ENCODE results near the gene BCLAF1.

DNA sequence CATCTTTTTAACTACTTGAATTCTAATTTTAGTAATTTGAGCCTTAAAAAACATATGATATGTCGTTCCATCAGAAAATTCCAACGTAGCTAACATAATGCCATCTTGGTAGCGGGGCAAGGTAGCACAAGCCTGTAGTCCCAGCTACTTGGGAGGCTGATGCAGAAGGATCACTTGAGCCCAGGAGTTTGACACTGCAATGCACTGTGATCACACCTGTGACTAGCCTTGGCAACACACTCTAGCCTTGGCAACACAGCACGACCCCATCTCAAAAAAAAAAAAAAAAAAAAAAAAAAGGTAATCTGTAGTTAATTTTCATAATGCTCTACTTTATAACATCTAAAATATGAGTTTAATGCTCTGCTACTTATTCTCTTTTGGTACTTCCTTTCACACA lies 6.7 kb downstream of the BCLAF1 start:
- TF ChIP-seq CTCF (IDR thresholded peaks at IDR 0.05; ENCODE audit: insufficient read depth, low read length) (no peak), POLR2AphosphoS5 (IDR thresholded peaks at IDR 0.05; ENCODE audit: low read depth) (no peak), GABPA (IDR thresholded peaks at IDR 0.05; ENCODE audit: low read depth) (no peak)
- TF ChIP-seq, protein P1, sequence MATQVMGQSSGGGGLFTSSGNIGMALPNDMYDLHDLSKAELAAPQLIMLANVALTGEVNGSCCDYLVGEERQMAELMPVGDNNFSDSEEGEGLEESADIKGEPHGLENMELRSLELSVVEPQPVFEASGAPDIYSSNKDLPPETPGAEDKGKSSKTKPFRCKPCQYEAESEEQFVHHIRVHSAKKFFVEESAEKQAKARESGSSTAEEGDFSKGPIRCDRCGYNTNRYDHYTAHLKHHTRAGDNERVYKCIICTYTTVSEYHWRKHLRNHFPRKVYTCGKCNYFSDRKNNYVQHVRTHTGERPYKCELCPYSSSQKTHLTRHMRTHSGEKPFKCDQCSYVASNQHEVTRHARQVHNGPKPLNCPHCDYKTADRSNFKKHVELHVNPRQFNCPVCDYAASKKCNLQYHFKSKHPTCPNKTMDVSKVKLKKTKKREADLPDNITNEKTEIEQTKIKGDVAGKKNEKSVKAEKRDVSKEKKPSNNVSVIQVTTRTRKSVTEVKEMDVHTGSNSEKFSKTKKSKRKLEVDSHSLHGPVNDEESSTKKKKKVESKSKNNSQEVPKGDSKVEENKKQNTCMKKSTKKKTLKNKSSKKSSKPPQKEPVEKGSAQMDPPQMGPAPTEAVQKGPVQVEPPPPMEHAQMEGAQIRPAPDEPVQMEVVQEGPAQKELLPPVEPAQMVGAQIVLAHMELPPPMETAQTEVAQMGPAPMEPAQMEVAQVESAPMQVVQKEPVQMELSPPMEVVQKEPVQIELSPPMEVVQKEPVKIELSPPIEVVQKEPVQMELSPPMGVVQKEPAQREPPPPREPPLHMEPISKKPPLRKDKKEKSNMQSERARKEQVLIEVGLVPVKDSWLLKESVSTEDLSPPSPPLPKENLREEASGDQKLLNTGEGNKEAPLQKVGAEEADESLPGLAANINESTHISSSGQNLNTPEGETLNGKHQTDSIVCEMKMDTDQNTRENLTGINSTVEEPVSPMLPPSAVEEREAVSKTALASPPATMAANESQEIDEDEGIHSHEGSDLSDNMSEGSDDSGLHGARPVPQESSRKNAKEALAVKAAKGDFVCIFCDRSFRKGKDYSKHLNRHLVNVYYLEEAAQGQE (IDR thresholded peaks at IDR 0.05; ENCODE audit: insufficient replicate concordance, low read depth): no peak

Data from HL-60 (cell line).